Ovary (tissue), 9 donors: ENCODE data around the gene GMEB2. TPM values are rescaled to one million over a fixed set of nuclear protein-coding genes. Genes with fewer than 3 reads are reported as not detected.
A peak's percentile ranks its signal among the peaks of the same experiment; 100 is the strongest.

Source experiments
- DNase-seq, 5 donors: peaks; one replicate each; pipeline ENCODE4 v3.0.0-alpha.2; 2019 to 2020
- H3K27ac ChIP-seq, 2 donors: fragments of 200-600 bp; one replicate each; pipeline versions ENCODE4 v1.5.1 to v1.8.0; 2019 to 2022
- H3K27me3 ChIP-seq: fragments of 200-600 bp; one replicate; pipeline ENCODE4 v1.8.0; 2022
- H3K36me3 ChIP-seq: fragments of 200-600 bp; sonication (generic); one replicate; pipeline ENCODE4 v1.5.1; 2019
- H3K4me1 ChIP-seq: one replicate; pipeline ENCODE4 v1.8.1; 2013; ENCODE audit warnings: mild to moderate bottlenecking, moderate library complexity; ENCODE audit not compliant: insufficient read depth
- H3K4me3 ChIP-seq: fragments of 200-600 bp; sonication (generic); one replicate; pipeline ENCODE4 v1.5.1; 2017
- H3K9me3 ChIP-seq, 2 donors: fragments of 200-600 bp in 1 of 2; sonication (generic) in 1 of 2; one replicate each; pipeline versions ENCODE4 v1.5.1 to v1.8.1; 2013 to 2019; ENCODE audit warnings: mild to moderate bottlenecking in 1 of 2, moderate library complexity in 1 of 2
- EP300 ChIP-seq: sonication (generic); formaldehyde crosslinking; IDR thresholded peaks from one replicate; pipeline ENCODE4 v1.6.1; 2017; ENCODE audit warnings: antibody characterized with exemption
- POLR2A ChIP-seq: fragments of 450-650 bp; IDR thresholded peaks from one replicate; pipeline ENCODE4 v1.6.1; 2017; ENCODE audit warnings: antibody characterized with exemption, mild to moderate bottlenecking, moderate library complexity
- WGBS, 3 donors: extraction: QIAGEN DNeasy Blood & Tissue Kit in 1 of 3; methylation state at CpG; one replicate each; pipeline versions ENCODE4 v1.1.5 to v1.1.7; 2013 to 2017; 5-methylcytosine and 5-hydroxymethylcytosine counted together
- intact Hi-C, 4 donors: fragments of 100-400 bp; cut with DNase I; formaldehyde crosslinking; loops; one replicate each; pipeline versions ENCODE4 v1.11.0 to v1.15.1; 2022 to 2023
- polyA plus RNA-seq, 2 donors: library from polyadenylated mRNA; stranded (reverse); fragments of 200-250 nt in 1 of 2; fragments of 350-450 nt in 1 of 2; fragmentation: Illumina TruSeq in 1 of 2; extraction: RNeasy Lipid Tissue Mini Kit (QIAGEN cat#74804) in 1 of 2; gene quantifications; one replicate each; pipeline ENCODE4 v1.2.3, GENCODE V29; 2013 to 2014
- total RNA-seq, 7 donors: library from RNA; depleted of rRNA in 2 of 7; stranded (reverse); fragments of >200 nt in 2 of 7; fragmentation: NEBNext Ultra II Directional in 3 of 7; extraction: Animal tissue kit (Norgen Biotek cat#: 25700) in 3 of 7; gene quantifications; one replicate each; pipeline versions ENCODE4 v1.1.0 to v1.2.4, GENCODE V29; 2016 to 2023
- TF ChIP-seq, protein P1 (sequence below), 3 donors: fragments of 450-650 bp in 2 of 3; fragments of 200-600 bp in 1 of 3; IDR thresholded peaks; one replicate each; pipeline versions ENCODE4 v1.5.1 to v1.8.0; 2016 to 2022; ENCODE audit warnings: antibody characterized with exemption in 3 of 3, mild to moderate bottlenecking in 1 of 3
- donor health status: DM: no; HTN: no; CAD: no; lungs with moderate emphysema.
- donor health status: DM: no; HTN: no; CAD: no.
- donor health status: Bipolar disorder and iron deficiency.
- donor health status: DM: yes; HTN: yes; CAD: no.
- donor health status: DM: no; HTN: no; CAD: no.
- donor health status: DM: yes; HTN: yes; CAD: no.

GMEB2 gene
- total and polyA plus RNA-seq, 9 donors: 4.1 to 14.7 (median 9.7) TPM

DNA sequence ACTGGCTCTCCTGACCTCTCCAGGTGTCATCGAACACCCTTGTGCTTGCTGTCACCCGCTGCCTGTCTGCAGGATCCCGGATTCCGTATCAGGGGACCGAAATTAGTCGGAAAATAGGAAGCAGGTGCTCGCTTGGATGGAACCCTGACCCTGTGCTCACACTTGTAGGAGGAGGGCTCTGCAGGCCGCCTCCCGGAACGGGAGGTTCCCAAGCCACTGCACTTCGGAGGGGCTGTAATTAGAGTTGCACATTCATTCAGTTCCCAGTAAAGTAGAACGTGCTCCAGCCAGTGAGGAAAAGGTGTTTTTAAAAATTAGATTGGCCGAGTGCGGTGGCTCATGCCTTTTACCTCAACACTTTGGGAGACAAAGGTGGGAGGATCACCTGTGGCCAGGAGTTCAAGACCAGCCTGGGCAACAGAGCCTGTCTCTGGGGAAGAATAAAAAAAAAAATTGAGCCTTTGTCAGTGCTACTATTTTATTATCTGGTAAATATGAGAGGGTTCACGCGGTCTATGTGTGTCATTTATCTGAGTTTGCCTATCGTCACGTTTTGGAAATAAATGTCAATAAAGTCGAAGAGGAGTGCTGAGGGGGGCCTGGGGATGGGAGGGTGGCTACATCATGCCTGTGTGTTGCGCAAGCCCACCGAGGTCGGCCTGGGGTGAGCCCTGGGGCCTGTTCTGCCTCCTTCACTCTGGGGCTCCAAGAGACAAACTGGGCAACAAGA lies 1.5 kb upstream of the GMEB2 start:
- no peaks in the 10 kb centered on the region for H3K36me3 ChIP-seq
- peak; percentile 62 to 82 (median 73) for DNase-seq
- H3K4me3 ChIP-seq: peak overlapping the region; percentile 82
- no peak for TF ChIP-seq POLR2A
- no peak for TF ChIP-seq EP300
- TF ChIP-seq, protein P1, sequence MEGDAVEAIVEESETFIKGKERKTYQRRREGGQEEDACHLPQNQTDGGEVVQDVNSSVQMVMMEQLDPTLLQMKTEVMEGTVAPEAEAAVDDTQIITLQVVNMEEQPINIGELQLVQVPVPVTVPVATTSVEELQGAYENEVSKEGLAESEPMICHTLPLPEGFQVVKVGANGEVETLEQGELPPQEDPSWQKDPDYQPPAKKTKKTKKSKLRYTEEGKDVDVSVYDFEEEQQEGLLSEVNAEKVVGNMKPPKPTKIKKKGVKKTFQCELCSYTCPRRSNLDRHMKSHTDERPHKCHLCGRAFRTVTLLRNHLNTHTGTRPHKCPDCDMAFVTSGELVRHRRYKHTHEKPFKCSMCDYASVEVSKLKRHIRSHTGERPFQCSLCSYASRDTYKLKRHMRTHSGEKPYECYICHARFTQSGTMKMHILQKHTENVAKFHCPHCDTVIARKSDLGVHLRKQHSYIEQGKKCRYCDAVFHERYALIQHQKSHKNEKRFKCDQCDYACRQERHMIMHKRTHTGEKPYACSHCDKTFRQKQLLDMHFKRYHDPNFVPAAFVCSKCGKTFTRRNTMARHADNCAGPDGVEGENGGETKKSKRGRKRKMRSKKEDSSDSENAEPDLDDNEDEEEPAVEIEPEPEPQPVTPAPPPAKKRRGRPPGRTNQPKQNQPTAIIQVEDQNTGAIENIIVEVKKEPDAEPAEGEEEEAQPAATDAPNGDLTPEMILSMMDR (IDR thresholded peaks at IDR 0.05): no peak
- H3K9me3 ChIP-seq: no peaks in the 10 kb centered on the region
- peaks cover 3% of the 10 kb centered on the region for H3K4me1 ChIP-seq
- H3K27me3 ChIP-seq: no peaks in the 10 kb centered on the region
- peak overlapping the region; percentile 89 to 93 for H3K27ac ChIP-seq
- 10 to 22% (median 17%) methylated on average over 22 of the region's 22 CpGs for WGBS, 3 donors
- intact Hi-C loops: no loop called here

DNA sequence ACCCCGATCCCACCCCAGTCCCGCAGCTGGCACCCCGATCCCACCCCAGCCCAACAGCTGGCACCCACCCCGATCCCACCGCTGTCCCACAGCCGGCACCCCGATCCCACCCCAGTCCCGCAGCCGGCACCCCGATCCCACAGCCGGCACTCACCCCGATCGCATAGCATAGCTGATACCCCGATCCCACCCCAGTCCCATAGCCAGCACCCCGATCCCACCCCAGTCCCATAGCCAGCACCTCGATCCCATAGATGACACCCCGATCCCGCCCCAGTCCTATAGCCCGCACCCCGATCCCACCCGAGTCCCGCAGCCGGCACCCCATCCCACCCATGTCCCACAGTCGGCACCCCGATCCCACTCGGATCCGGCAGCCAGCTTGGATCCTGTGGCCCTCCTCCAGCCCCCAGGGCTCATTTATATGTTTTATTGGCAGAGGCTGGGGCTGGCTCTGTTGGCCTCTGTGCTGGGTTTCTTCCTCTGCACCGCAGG lies 897 bp upstream of the GMEB2 start:
- intact Hi-C loops: no loop called here
- H3K4me3 ChIP-seq: peak overlapping the region; percentile 82
- peak in 4 of 5 donors; percentile 44 to 64 (median 62) for DNase-seq
- TF ChIP-seq POLR2A (no peak), EP300 (no peak)
- TF ChIP-seq, protein P1 (IDR thresholded peaks at IDR 0.05): no peak
- peak overlapping the region; percentile 89 to 93 for H3K27ac ChIP-seq
- H3K4me1 ChIP-seq: peaks cover 3% of the 10 kb centered on the region
- 2 to 7% (median 5%) methylated on average over 25 to 28 of the region's 28 CpGs for WGBS, 3 donors
- no peaks in the 10 kb centered on the region for H3K36me3 ChIP-seq
- H3K27me3 ChIP-seq: no peaks in the 10 kb centered on the region
- H3K9me3 ChIP-seq: no peaks in the 10 kb centered on the region

DNA sequence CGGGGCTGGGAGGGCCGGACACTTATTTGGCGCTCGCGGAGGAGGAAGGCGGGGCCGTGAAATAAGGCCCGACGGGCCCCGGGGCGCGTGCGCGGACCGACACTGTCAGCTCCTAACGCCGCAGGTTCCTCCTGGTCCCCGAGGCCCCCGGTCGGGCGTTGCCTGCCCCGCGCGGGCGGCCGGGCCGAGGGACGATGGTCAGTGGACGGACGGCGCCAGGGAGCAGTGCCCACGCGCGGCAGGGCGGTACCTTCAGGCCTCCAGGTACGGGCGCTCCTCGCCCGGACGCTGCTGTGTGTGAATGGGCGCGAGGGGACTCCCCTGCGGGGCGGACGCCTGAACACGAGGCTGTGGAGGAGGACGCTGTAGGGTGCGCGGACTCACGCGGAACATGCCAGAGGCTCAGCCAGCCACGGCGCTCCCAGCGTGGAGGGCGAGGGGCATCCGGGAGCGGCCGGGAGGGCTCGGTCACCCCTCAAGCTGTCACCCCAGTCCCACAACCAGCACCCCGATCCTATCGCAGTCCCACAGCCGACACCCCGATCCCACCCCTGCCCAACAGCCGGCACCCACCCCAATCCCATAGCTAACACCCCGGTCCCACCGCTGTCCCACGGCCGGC lies 339 bp upstream of the GMEB2 start:
- peak overlapping the region; percentile 89 to 93 for H3K27ac ChIP-seq
- peak overlapping the region; percentile 82 for H3K4me3 ChIP-seq
- no peaks in the 10 kb centered on the region for H3K36me3 ChIP-seq
- 0 to 1% (median 1%) methylated on average over 34 to 68 of the region's 68 CpGs for WGBS, 3 donors
- H3K4me1 ChIP-seq: peaks cover 3% of the 10 kb centered on the region
- intact Hi-C loops: no loop called here
- no peaks in the 10 kb centered on the region for H3K27me3 ChIP-seq
- no peaks in the 10 kb centered on the region for H3K9me3 ChIP-seq
- no peak for TF ChIP-seq EP300
- peak; percentile 25 for TF ChIP-seq POLR2A
- TF ChIP-seq, protein P1 (IDR thresholded peaks at IDR 0.05): no peak
- DNase-seq: peak; percentile 93 to 97 (median 95)

DNA sequence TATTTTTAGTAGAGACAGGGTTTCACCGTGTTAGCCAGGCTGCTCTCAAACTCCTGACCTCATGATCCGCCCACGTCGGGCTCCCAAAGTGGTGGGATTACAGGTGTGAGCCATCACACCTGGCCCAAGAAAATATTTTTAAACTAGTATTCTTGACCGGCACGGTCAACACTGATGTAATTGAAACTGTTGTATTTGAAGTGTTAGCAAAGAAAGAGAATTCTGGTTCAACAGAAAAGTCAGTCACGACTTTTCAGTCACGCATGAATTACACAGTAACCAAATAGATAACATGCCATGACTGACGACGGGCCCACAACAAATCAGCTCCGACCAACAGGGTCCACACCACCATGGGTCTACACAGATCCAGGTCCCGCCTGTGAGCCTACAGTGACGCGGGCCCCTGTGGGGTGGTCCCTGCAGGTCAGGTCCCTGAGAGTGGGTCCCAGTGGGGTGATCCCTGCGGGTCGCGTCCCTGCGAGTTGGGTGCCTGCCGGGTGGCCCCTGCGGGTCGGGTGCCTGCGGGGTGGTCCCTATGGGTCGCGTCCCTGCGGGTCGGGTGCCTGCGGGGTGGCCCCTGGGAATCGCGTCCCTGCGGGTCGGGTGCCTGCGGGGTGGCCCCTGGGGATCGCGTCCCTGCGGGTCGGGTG lies 1.0 kb downstream of the GMEB2 start:
- peak overlapping the region; percentile 89 to 93 for H3K27ac ChIP-seq
- no peaks in the 10 kb centered on the region for H3K27me3 ChIP-seq
- no peaks in the 10 kb centered on the region for H3K36me3 ChIP-seq
- H3K4me3 ChIP-seq: peak overlapping the region; percentile 82
- peaks cover 3% of the 10 kb centered on the region for H3K4me1 ChIP-seq
- intact Hi-C loops: no loop called here
- peak in 4 of 5 donors; percentile 44 to 66 (median 64) for DNase-seq
- no peaks in the 10 kb centered on the region for H3K9me3 ChIP-seq
- TF ChIP-seq, protein P1 (IDR thresholded peaks at IDR 0.05): no peak
- TF ChIP-seq EP300 (no peak), POLR2A (no peak)
- WGBS, 3 donors: 7 to 13% (median 11%) methylated on average over 20 to 34 of the region's 36 CpGs
